Omental fat pad (tissue), 4 donors: ENCODE measurements around the gene RNLS. TPM values are rescaled to one million over a fixed set of nuclear protein-coding genes. Genes with fewer than 3 reads are reported as not detected.

Experiments
- ATAC-seq: fragments of 150-250 bp; one replicate; pipeline ENCODE4 v1.9.1; 2016; ENCODE audit warnings: mild to moderate bottlenecking, moderate library complexity; ENCODE audit not compliant: low FRiP score
- DNase-seq: peaks from one replicate; pipeline ENCODE4 v3.0.0-alpha.2; 2019; ENCODE audit warnings: low spot score
- total RNA-seq, 4 donors: library from RNA; depleted of rRNA; stranded (reverse); fragments of >200 nt; gene quantifications; one replicate each; pipeline ENCODE4 v1.1.0, GENCODE V29; 2016
- TF ChIP-seq, protein P1 (sequence below), 3 donors: fragments of 450-650 bp; IDR thresholded peaks; one replicate each; pipeline ENCODE4 v1.5.1; 2016 to 2017; ENCODE audit warnings: antibody characterized with exemption in 3 of 3, mild to moderate bottlenecking in 3 of 3, moderate library complexity in 2 of 3

Gene RNLS
- total RNA-seq, 4 donors from 2014 or later: 13.3 to 24.7 (median 18.3) TPM

GRCh38 chr10:88382699-88383098, 200.4 kb downstream of the RNLS start:
- DNase-seq (no peak), ATAC-seq (no peak)
- TF ChIP-seq, protein P1, sequence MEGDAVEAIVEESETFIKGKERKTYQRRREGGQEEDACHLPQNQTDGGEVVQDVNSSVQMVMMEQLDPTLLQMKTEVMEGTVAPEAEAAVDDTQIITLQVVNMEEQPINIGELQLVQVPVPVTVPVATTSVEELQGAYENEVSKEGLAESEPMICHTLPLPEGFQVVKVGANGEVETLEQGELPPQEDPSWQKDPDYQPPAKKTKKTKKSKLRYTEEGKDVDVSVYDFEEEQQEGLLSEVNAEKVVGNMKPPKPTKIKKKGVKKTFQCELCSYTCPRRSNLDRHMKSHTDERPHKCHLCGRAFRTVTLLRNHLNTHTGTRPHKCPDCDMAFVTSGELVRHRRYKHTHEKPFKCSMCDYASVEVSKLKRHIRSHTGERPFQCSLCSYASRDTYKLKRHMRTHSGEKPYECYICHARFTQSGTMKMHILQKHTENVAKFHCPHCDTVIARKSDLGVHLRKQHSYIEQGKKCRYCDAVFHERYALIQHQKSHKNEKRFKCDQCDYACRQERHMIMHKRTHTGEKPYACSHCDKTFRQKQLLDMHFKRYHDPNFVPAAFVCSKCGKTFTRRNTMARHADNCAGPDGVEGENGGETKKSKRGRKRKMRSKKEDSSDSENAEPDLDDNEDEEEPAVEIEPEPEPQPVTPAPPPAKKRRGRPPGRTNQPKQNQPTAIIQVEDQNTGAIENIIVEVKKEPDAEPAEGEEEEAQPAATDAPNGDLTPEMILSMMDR (IDR thresholded peaks at IDR 0.05): no peak

GRCh38 chr10:88379575-88379974, 203.5 kb downstream of the RNLS start:
- ATAC-seq (no peak), DNase-seq (no peak)
- TF ChIP-seq, protein P1 (IDR thresholded peaks at IDR 0.05): no peak

DNA sequence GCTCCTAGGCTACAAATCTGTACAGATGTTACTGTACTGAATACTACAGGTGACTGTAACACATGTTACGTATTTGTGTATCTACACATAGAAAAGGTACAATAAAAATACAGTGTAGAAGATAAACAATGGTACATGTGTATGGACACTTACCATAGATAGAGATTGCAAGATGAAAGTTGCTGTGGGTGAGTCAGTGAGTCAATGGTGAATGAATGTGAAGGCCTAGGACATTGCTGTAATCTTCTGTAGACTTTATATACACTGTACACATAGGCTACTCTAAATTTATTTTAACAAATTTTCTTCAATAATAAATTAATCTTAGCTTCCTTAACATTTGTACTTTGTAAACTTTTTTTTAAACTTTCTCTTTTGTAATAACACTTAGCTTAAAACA, 205.6 kb downstream of the RNLS start:
- no peak for ATAC-seq
- TF ChIP-seq, protein P1 (IDR thresholded peaks at IDR 0.05): no peak
- DNase-seq: no peak

DNA sequence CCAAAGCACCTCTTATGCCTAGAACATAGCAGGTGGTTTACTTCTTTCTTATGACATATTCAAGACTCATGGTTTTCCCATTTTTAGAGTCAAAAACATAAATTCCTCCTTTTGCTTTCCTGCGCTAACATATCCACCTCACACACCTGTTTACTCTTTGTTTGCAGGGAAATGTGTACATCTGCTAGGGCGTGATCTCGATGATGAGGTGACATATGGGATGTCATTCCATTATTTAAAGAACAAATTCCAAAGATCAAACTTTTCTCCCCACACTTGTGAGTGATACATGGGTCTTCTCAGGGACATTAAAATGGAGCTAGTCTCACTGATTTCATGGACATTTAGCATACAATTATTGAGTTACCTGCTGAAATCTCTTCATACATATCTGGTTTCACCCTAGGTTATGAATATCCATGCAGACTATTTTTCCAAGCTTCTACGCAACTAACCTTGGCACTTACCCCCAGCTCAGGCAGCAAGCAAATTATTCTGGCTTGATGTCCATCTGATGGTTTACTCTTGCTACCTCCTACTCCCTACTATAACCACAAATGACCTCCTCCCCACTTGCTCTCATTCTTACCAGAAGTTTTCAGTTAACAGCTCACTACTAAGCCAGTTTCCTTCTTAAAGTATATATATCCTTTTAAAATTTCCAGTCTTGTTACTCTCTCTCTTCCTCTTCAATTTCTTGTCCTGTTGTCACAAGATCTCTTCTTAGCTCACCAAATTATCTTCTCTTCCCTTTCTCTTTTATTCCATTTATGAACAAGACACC, 208.5 kb downstream of the RNLS start:
- DNase-seq: no peak
- ATAC-seq: no peak

DNA sequence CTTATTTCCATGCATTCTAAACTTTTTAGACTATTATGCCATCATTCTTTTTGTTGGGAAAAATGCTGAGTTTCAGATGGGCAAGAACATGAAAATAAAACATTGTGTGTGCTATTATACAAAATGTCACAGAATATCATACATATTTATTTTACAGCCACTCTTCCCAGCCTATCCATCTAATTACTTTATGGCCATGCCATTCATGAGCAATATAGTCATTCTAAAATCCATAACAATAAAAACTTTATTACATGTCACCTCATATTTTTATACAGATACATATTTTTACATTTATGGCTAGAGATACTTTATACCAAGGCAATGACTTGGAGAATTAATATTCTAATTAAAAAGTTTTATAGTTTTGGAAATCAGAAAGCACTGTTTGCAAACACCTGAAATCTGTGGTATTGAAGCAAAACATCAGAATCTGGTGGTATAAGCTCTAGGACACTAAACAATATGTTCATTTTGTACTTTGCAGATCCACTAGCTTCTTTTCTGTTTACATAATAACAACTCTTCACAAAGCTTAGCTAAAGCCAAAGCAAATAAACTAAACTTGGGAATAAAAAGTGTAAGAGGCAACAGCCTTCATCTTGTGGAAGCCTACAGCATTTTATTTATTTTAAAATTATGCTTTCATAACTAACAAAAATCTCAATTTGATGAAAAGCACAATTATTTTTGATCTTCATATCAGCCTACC, 210.1 kb downstream of the RNLS start:
- DNase-seq (no peak), ATAC-seq (no peak)
- TF ChIP-seq, protein P1 (IDR thresholded peaks at IDR 0.05): no peak

More for the DNA sequence above, 208.5 kb downstream of the RNLS start:
- TF ChIP-seq, protein P1 (IDR thresholded peaks at IDR 0.05): no peak

GRCh38 chr10:88372051-88372715, 210.9 kb downstream of the RNLS start:
- DNase-seq (no peak), ATAC-seq (no peak)
- TF ChIP-seq, protein P1 (IDR thresholded peaks at IDR 0.05): no peak
